MM.1S (cell line): ENCODE data around the gene PLCB4.

ENCODE experiments used
- DNase-seq: peaks from one replicate; pipeline ENCODE4 v3.0.0-alpha.2; 2015
- H2AFZ ChIP-seq: fragments of 300-600 bp; sonication (generic); 2 replicates; pipeline ENCODE4 v1.6.0; 2016; ENCODE audit warnings: antibody characterized with exemption, low read length
- H3F3A ChIP-seq: fragments of 300-600 bp; sonication (generic); 2 replicates; pipeline ENCODE4 v1.6.1; 2016; ENCODE audit warnings: mild to moderate bottlenecking, antibody characterized with exemption, low read length, moderate library complexity, mixed read lengths; ENCODE audit not compliant: insufficient read depth
- H3K27ac ChIP-seq: fragments of 300-600 bp; sonication (generic); 2 replicates; pipeline ENCODE4 v1.5.1; 2016; ENCODE audit warnings: mild to moderate bottlenecking, low read length
- H3K27me3 ChIP-seq: fragments of 300-600 bp; sonication (generic); replicated peaks from 2 replicates; pipeline ENCODE4 v1.6.0; 2016; ENCODE audit warnings: low read length; ENCODE audit not compliant: insufficient read depth
- H3K36me3 ChIP-seq: fragments of 300-600 bp; sonication (generic); replicated peaks from 2 replicates; pipeline ENCODE4 v1.6.1; 2016; ENCODE audit warnings: mild to moderate bottlenecking, low read length, mixed read lengths; ENCODE audit not compliant: insufficient read depth
- H3K4me1 ChIP-seq: fragments of 300-600 bp; sonication (generic); 2 replicates; pipeline ENCODE4 v1.6.1; 2016; ENCODE audit warnings: low read length, mixed read lengths
- H3K4me2 ChIP-seq: fragments of 300-600 bp; sonication (generic); 2 replicates; pipeline ENCODE4 v1.6.0; 2016; ENCODE audit warnings: low read depth, low read length
- H3K4me3 ChIP-seq: fragments of 300-600 bp; sonication (generic); 2 replicates; pipeline ENCODE4 v1.5.1; 2016; ENCODE audit warnings: low read length, mixed read lengths
- H3K79me2 ChIP-seq: fragments of 300-600 bp; sonication (generic); 2 replicates; pipeline ENCODE4 v1.6.1; 2016; ENCODE audit warnings: mixed run types, low read length, mixed read lengths
- H3K9ac ChIP-seq: fragments of 300-600 bp; sonication (generic); 2 replicates; pipeline ENCODE4 v1.6.1; 2016; ENCODE audit warnings: low read length, mixed read lengths
- H3K9me2 ChIP-seq: fragments of 300-600 bp; sonication (generic); replicated peaks from 2 replicates; pipeline ENCODE4 v1.6.1; 2016; ENCODE audit warnings: mild to moderate bottlenecking, low read length, mixed read lengths; ENCODE audit not compliant: insufficient read depth
- H3K9me3 ChIP-seq: fragments of 300-600 bp; sonication (generic); replicated peaks from 2 replicates; pipeline ENCODE4 v1.6.1; 2016; ENCODE audit warnings: mild to moderate bottlenecking, low read length, mixed read lengths; ENCODE audit not compliant: insufficient read depth
- H4K20me1 ChIP-seq: fragments of 300-600 bp; sonication (generic); 2 replicates; pipeline ENCODE4 v1.6.1; 2016; ENCODE audit warnings: mild to moderate bottlenecking, low read length, moderate library complexity, mixed read lengths; ENCODE audit not compliant: insufficient read depth
- CTCF ChIP-seq: fragments of 300-600 bp; sonication (generic); IDR thresholded peaks from 2 replicates; pipeline ENCODE4 v1.5.1; 2016; ENCODE audit warnings: antibody characterized with exemption, low read length, mixed read lengths
- EZH2 ChIP-seq: fragments of 300-600 bp; sonication (generic); optimal IDR thresholded peaks from 2 replicates; pipeline ENCODE3; 2017; ENCODE audit warnings: low read depth, mild to moderate bottlenecking, antibody characterized with exemption, low read length, mixed read lengths
- EZH2phosphoT487 ChIP-seq: fragments of 300-600 bp; sonication (generic); IDR thresholded peaks from 2 replicates; pipeline ENCODE4 v1.6.1; 2018; ENCODE audit warnings: antibody characterized with exemption, low read length

Gene PLCB4

DNA sequence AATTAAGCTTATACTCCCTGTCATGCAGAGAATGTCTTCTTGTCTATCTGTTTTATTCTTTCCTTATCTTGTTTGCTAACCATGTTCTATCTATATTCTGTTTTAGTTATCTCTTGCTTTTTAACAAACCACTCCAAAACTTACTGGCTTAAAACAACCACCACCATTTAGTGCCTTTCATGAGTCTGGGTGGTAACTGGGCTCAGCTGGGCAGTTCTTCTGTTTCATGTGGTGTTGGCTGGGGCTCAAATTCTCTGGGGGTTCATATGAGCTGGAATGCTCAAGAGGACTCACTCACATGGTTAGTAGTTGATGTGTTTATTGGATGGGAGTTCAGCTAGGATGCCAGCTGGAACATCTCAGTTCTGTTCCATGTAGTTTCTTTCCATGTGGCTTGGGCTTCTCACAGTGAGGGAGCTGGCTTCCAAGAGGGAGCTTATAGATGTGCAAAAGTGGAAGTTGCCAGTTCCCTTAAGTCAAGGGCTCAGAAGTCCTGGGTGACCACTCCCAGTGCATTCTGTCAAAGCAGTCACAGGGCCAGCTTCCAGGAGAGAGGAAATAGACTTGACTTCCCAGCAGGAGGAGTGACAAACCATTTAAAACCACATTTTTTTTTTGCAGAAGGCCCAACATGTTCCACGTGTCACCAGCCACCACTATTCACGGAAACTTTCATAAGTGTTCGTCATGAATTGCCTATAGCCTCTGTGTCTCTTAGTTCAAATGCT, 70.4 kb downstream of the PLCB4 start:
- H3K36me3 ChIP-seq: no peaks in the 10 kb centered on the region
- H2AFZ ChIP-seq: no peak overlapping the region
- TF ChIP-seq CTCF (no peak), EZH2phosphoT487 (no peak), EZH2 (no peak)
- DNase-seq: no peak
- no peak overlapping the region for H3K4me3 ChIP-seq
- H3K9ac ChIP-seq: no peak overlapping the region
- no peaks in the 10 kb centered on the region for H3K9me2 ChIP-seq
- H3K27me3 ChIP-seq: no peaks in the 10 kb centered on the region
- no peaks in the 10 kb centered on the region for H4K20me1 ChIP-seq
- H3K9me3 ChIP-seq: no peaks in the 10 kb centered on the region
- no peaks in the 10 kb centered on the region for H3K79me2 ChIP-seq
- no peaks in the 10 kb centered on the region for H3F3A ChIP-seq
- no peak overlapping the region for H3K4me2 ChIP-seq
- no peaks in the 10 kb centered on the region for H3K4me1 ChIP-seq
- no peak overlapping the region for H3K27ac ChIP-seq

DNA sequence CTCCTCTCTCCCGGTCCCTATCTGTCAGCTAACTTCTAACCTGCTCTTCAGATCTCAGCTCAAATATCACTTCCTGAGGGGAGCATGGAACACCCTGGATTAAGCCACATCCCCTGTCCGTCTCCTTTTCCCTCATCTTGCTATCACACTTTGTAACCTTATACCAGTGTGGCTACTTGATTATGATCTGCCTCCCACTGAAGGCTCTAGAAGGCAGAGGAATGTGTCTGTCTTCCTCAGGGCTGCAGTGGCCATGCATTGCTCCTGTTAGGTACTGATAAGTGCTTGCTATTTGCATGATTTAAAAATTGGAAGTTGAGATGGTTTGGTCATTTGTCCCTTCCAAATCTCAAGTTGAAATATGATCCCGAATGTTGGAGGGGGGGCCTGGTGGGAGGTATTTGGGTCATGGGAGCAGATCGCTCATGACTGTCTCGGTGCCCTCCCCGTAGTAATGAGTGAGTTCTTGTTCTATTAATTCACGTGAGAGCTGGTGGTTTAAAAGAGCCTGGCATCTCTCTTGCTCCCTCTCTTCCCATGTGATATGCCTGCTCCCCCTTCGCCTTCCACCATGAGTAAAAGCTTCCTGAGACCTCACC, 71.4 kb downstream of the PLCB4 start:
- H4K20me1 ChIP-seq: no peaks in the 10 kb centered on the region
- H3K4me1 ChIP-seq: no peaks in the 10 kb centered on the region
- no peak overlapping the region for H2AFZ ChIP-seq
- H3K4me3 ChIP-seq: no peak overlapping the region
- TF ChIP-seq EZH2phosphoT487 (no peak), EZH2 (no peak), CTCF (no peak)
- H3K9me2 ChIP-seq: no peaks in the 10 kb centered on the region
- no peak overlapping the region for H3K9ac ChIP-seq
- H3K27ac ChIP-seq: no peak overlapping the region
- H3K79me2 ChIP-seq: no peaks in the 10 kb centered on the region
- no peaks in the 10 kb centered on the region for H3F3A ChIP-seq
- no peak for DNase-seq
- H3K27me3 ChIP-seq: no peaks in the 10 kb centered on the region
- H3K4me2 ChIP-seq: no peak overlapping the region
- no peaks in the 10 kb centered on the region for H3K36me3 ChIP-seq
- no peaks in the 10 kb centered on the region for H3K9me3 ChIP-seq

GRCh38 chr20:9141070-9141469, 72.2 kb downstream of the PLCB4 start:
- H3F3A ChIP-seq: no peaks in the 10 kb centered on the region
- TF ChIP-seq CTCF (no peak), EZH2phosphoT487 (no peak)
- H3K9ac ChIP-seq: no peak overlapping the region
- H3K4me1 ChIP-seq: no peaks in the 10 kb centered on the region
- H3K79me2 ChIP-seq: no peaks in the 10 kb centered on the region
- DNase-seq: no peak
- no peak overlapping the region for H3K27ac ChIP-seq
- no peak overlapping the region for H2AFZ ChIP-seq
- H3K9me3 ChIP-seq: no peaks in the 10 kb centered on the region
- no peak overlapping the region for H3K4me2 ChIP-seq
- no peaks in the 10 kb centered on the region for H4K20me1 ChIP-seq
- no peaks in the 10 kb centered on the region for H3K27me3 ChIP-seq
- no peaks in the 10 kb centered on the region for H3K36me3 ChIP-seq
- H3K4me3 ChIP-seq: no peak overlapping the region
- H3K9me2 ChIP-seq: no peaks in the 10 kb centered on the region
